Endothelial cell of umbilical vein (primary cell): Measurements from ENCODE around the gene RTN4IP1.

Source experiments
- EZH2 ChIP-seq: IDR thresholded peaks from 2 replicates; pipeline ENCODE4 v1.6.1; 2012; ENCODE audit warnings: borderline replicate concordance, low read depth, mild to moderate bottlenecking, moderate library complexity, low read length, inconsistent platforms; ENCODE audit not compliant: severe bottlenecking
- FOS ChIP-seq: IDR thresholded peaks from 2 replicates; pipeline ENCODE4 v1.6.1; 2011; ENCODE audit warnings: mild to moderate bottlenecking, low read length, moderate library complexity, borderline replicate concordance; ENCODE audit not compliant: insufficient read depth
- JUN ChIP-seq: IDR thresholded peaks from 2 replicates; pipeline ENCODE4 v1.6.1; 2011; ENCODE audit warnings: borderline replicate concordance, low read depth; ENCODE audit not compliant: insufficient read length, insufficient read depth
- MAX ChIP-seq: IDR thresholded peaks from 2 replicates; pipeline ENCODE4 v1.6.1; 2011; ENCODE audit not compliant: insufficient read depth, insufficient read length
- MYC ChIP-seq: IDR thresholded peaks from one replicate; pipeline ENCODE4 v1.6.1; 2011; ENCODE audit warnings: mild to moderate bottlenecking, low read depth, low read length
- POLR2A ChIP-seq: IDR thresholded peaks from 2 replicates; pipeline ENCODE4 v1.6.1; 2012; ENCODE audit warnings: low read depth, mild to moderate bottlenecking, control low read depth, low read length
- POLR2AphosphoS5 ChIP-seq: IDR thresholded peaks from 2 replicates; pipeline ENCODE4 v1.6.1; 2012; ENCODE audit warnings: low read depth, mild to moderate bottlenecking, control low read depth, low read length, moderate library complexity; ENCODE audit not compliant: insufficient read depth
- TF ChIP-seq, protein P1 (sequence below), 2 donors: IDR thresholded peaks; 1 replicate in 1 of 2; 2 replicates in 1 of 2; pipeline ENCODE4 v1.5.1; 2011; ENCODE audit warnings: low read length in 2 of 2, mild to moderate bottlenecking in 2 of 2, moderate library complexity in 2 of 2, control low read depth in 1 of 2, inconsistent platforms in 1 of 2, low read depth in 1 of 2; ENCODE audit not compliant: insufficient read depth in 1 of 2; ENCODE audit errors: extremely low read depth in 1 of 2

DNA sequence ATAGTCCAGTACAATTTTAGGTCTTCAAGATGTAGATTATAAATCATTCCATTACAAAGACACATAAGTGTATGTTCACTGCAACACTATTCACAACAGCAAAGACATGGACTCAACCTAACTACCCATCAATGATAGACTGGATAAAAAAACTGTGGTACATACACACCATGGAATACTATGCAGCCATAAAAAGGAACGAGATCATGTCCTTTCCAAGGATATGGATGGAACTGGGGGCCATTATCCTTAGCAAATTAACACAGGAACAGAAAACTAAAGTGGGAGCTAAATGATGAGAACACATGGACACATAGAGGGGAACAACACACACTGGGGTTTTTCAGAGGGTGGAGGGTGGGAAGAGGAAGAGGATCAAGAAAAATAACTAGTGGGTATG lies 6.3 kb downstream of the RTN4IP1 start:
- TF ChIP-seq, protein P1, sequence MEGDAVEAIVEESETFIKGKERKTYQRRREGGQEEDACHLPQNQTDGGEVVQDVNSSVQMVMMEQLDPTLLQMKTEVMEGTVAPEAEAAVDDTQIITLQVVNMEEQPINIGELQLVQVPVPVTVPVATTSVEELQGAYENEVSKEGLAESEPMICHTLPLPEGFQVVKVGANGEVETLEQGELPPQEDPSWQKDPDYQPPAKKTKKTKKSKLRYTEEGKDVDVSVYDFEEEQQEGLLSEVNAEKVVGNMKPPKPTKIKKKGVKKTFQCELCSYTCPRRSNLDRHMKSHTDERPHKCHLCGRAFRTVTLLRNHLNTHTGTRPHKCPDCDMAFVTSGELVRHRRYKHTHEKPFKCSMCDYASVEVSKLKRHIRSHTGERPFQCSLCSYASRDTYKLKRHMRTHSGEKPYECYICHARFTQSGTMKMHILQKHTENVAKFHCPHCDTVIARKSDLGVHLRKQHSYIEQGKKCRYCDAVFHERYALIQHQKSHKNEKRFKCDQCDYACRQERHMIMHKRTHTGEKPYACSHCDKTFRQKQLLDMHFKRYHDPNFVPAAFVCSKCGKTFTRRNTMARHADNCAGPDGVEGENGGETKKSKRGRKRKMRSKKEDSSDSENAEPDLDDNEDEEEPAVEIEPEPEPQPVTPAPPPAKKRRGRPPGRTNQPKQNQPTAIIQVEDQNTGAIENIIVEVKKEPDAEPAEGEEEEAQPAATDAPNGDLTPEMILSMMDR (IDR thresholded peaks at IDR 0.05; ENCODE audit: extremely low read depth in 1 of 2, insufficient read depth in 1 of 2, low read depth in 1 of 2, low read length in 2 of 2): no peak
- TF ChIP-seq POLR2AphosphoS5 (no peak), POLR2A (no peak), FOS (no peak), MYC (no peak), EZH2 (no peak), MAX (no peak), JUN (no peak)
